Stimulated activated CD4-positive, alpha-beta T cell treated with anti-CD3 and anti-CD28 coated beads, TNF-alpha, amount 100 ng/mL, for 48 hours (primary cell): Measurements from ENCODE around the gene FKBP5.
A peak's percentile ranks its signal among the peaks of the same experiment; 100 is the strongest.
"Not testable (repeated sequence)": the region's sequence is repeated elsewhere in the genome, so short reads cannot be mapped to it uniquely, and the experiment has no call there.

Experiments
- DNase-seq, 3 donors: peaks; one replicate each; pipeline ENCODE4 v3.0.0-alpha.2; 2020; ENCODE audit warnings: low read depth in 3 of 3

The FKBP5 gene

DNA sequence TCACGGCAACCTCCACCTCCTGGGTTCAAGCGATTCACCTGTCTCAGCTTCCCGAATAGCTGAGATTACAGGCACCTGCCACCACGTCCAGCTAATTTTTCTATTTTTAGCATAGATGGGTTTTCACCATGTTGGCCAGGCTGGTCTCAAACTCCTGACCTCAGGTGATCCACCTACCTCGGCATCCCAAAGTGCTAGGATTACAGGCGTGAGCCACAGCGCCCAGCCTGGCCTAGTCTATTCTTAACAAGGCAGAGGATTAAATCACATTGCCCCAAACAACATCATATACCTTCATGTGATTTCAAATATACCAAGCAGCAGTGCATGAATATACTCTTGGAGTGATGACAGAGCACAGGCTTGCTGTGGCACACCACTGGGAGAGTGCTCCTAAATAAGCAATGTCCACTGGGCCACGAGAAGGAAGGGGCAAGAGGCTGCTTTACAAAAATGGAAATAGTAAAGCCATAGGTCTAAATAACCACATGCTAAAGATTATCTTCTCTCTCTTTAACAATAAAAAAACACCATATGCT, 99.4 kb downstream of the FKBP5 start:
- DNase-seq: no peak

- DNase-seq: no peak
These were observed 101.5 kb downstream of the FKBP5 start for GRCh38 chr6:35587167-35587566.

DNA sequence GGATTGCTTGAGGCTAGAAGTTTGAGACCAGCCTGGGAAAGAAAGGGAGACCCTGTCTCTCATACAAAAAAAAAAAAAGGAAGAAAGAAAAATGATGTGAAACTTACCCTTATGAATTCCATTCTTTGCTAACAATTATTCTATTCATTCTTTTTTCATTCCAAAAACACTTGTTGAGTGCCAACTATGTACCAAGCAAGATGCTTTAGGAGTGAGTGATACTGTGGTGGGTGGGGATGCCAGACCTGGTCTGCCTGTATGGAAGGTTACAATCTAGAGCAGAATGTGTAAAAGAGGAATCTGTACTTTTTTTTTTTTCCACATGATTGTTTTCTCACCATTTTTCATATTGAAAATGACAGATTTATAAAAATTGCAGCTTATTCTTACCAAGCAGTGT, 102.2 kb downstream of the FKBP5 start:
- DNase-seq: no peak

DNA sequence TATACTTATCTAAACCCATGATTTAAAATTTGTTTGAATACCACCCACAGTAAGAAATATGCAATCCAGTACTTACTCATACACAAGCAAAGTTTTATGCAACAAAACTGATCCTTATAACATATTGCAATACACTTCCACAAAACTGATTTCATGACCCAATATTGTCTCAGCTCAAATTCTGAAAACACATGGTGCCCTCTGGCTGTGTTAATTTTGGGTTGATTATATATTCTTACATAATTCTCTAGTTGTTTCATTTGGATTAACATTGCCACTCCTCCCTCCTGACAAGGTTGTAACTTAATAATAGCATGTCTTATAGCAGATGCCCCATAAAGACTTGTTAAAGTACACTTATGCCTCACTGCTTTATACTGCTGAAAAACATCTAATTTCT, 103.1 kb downstream of the FKBP5 start:
- DNase-seq: no peak

- DNase-seq: peak; percentile 34 to 63 (median 60)
These were observed 104.6 kb downstream of the FKBP5 start for GRCh38 chr6:35583893-35584688.

DNA sequence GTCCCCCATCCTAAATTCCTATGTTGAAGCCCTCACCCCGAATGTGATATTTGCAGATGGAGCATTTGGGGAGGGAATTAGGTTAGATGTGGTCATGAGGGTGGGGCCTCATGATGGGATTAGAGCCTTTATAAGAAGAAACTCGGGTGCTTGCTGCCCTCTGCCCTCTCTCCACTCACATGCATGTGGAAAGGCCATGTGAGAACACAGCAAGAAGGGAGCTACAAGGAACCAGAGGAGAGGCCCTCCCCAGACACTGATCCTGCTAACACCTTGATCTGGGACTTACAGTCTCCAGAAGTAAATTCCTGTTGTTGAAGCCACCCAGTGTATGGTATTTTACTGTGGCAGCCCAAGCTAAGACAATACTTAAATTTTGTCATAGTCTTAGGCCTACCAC, 106.4 kb downstream of the FKBP5 start:
- no peak for DNase-seq

DNA sequence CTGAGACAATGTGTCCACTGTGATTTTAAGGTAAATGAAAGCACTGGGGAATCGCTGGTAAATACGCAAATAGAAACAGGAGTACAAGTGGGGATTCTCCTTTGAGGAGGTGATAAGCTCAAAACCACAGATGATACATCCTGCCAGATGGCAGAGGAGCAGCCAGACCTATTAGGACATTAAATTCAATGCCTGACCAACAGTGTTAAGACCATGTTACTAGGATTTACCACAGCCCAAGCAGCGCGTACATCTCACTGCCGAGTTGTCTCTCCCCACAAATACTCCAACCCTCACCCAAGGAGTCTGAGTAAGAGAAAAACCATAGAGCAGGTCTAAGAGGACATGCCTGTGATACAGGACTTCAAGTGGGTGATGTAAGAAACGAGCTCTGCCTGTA, 107.1 kb downstream of the FKBP5 start:
- DNase-seq: no peak

DNA sequence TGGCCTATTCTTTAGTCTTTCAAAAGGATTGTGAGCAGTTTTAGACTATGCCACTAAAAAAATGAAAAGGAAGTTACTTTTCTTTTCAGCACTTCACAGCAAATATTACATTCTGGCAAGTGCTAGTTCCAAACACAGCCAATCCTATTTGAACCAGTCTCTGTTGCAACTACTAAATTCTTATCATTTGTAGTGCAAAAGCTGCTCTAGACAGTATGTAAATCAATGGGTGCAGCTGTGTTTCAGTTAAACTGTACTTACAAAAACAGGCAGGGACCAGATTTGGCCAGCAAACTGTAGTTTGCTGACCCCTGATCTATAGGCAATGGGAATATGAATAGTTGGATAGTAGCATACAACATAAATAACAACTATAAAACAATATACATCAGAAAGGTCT, 107.9 kb downstream of the FKBP5 start:
- DNase-seq: no peak

- DNase-seq: no peak
These were observed 112.0 kb downstream of the FKBP5 start for GRCh38 chr6:35576682-35577081.

DNA sequence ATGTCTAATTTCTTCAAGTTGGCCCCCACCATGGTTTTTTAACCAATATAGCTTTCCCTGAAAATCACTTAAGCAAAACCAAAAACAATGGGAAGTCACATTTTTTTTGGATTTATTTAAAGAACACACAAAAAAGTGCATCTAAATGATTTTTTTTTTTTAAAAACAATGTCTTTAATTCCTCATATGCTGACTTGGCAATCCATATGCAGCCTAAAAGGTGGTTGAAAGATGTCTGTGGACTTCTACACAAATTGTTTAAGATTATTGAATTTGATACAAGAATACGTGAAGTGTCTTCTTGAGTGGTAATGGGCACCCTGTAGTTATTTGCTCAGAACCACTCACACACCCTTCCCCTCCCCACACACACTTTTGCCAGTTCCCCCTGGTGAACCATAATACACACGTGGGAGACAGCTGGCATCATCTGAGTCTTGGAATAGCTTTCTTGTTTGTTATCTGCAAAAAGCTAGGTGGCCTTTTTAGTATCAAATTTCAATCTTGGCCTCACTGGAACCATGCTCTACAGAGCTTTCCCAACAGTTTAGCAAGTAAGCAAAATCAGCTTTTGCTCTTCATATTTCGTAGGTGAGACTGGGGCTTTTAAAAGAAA, 115.1 kb downstream of the FKBP5 start:
- DNase-seq: no peak

GRCh38 chr6:35570885-35571330, 117.8 kb downstream of the FKBP5 start:
- DNase-seq: not testable (repeated sequence)

DNA sequence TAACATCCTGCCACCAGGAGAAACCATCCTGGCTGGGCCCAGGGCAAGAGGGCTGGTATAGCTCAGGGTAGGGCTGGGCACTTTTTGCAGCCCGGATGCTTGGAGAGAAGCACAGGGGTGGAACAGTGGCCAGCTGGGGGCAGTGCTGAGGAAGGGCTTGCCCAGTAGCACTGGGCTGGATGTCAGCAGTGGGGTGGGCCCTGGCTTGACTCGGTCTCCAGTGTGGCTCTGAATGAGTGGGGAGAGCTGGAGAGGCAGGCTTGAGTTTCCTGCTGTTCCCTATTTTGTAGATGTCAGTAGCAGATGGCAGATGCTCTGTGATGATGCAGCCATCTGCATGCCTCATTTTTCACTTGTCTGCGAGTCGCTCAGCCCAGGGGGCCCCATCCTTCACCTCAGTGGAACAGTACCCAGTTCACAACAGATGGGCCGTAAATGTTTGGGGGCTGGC, 119.7 kb downstream of the FKBP5 start:
- DNase-seq: peak; percentile 8 to 38 (median 19)

DNA sequence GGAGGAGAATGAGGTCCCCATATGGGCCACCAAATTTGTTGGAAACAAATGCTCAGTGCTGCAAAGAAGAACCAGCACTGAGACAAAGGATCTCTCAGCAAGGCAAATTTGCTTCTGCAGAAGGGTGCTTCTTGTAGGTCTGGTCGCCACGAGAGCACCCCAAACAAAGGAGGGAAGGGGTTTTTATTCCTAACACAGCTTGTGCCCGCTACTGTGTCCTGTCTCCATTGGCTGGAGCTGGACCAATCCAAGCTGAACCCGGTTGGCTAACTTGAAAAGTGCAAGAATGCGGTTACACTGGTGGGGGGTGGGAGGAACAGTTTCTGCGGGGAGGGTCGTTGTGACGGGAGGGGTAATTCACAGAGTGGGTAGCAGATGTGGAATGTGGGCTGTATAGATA, 121.9 kb downstream of the FKBP5 start:
- DNase-seq: no peak

GRCh38 chr6:35564733-35565132, 124.0 kb downstream of the FKBP5 start:
- no peak for DNase-seq

DNA sequence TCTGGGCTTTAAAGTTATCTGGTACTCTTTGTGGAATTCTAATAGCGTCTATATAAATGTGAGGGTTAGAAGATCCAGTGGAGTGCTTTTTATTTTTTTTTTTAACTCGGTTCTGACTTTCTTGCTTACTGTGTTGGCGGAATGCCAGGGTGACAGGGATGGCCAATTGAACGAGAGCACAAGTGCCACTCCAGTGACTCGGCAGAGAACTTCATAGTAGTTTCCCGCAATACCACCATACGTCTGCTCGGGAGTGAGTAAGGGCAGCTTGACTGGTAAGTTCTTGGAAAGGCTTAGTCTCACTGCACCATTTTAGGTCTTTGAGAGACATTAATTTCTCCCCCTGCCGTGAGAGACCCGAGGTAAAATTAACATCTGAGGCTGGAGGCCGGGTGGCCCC, 126.7 kb downstream of the FKBP5 start:
- DNase-seq: no peak

DNA sequence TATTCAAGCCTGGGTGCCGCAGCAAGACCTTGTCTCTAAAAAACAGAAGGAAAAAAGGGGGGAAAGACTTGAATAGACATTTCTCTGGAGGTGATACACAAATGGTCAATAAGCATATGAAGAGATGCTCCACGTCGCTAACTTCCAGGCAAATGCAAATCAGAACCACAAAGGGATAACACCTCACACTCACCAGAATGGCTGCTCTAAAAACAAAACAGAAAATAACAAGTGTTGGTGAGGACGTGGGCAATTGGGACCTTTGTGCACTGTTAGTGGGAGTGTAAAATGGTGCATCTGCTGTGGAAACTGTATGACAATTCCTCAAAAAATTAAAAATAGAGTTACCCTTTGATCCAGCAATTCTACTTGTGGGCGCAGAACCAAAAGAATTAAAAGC, 127.6 kb downstream of the FKBP5 start:
- no peak for DNase-seq

- no peak for DNase-seq
These were observed 130.1 kb downstream of the FKBP5 start for GRCh38 chr6:35558571-35558970.

GRCh38 chr6:35557239-35557638, 131.5 kb downstream of the FKBP5 start:
- no peak for DNase-seq

DNA sequence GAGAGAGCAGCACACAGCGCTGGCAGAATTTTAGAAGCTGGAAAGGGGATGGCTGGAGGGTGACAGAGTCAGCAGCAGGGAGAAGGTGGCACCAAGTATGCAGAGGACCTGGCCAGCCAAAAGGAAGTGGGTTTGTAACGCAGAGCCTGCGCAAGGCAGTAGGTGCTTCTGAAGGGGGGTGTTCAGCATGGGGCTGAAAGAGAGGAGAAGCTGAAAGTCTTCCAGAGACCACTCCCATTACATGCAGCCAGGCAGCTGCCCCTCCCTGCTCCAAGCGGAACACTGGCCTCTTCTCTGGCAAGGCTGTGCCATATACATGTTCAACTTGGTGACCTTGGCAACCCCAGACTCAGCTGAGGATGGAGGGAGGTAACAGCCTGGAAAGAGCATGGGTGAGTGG, 133.9 kb downstream of the FKBP5 start:
- no peak for DNase-seq

GRCh38 chr6:35553315-35553714, 135.4 kb downstream of the FKBP5 start:
- DNase-seq: no peak

DNA sequence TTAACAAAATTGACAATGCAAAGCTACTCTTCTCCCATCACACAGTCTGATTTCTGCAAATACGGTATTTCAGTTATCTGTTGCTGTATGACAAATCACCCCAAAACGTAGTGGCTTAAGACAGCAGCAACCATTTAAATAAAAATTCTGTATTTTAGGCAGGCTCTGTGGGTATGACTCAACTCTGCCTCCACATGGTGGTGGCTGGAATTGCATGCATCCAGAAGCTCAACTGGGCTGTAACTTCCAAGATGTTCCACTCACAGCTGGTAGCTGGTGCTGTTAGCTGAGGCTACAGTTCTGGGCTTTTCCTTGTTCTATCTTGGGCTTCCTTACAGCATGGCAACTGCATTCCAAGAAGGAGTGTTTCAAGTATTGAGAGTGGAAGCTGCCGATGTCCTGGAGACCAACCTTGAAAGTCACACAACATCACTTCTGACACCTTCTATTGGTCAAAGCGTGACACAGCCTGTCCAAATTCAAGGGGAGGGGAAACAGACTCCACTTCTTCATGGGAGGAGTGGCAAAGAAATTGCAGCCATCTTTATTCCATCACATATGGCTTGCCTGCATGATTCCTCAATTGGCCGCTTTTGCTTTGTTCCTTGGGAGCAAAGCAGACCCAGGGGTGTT, 136.3 kb downstream of the FKBP5 start:
- peak; percentile 44 to 53 (median 46) for DNase-seq

- DNase-seq: no peak
These were observed 138.3 kb downstream of the FKBP5 start for GRCh38 chr6:35550437-35550836.

DNA sequence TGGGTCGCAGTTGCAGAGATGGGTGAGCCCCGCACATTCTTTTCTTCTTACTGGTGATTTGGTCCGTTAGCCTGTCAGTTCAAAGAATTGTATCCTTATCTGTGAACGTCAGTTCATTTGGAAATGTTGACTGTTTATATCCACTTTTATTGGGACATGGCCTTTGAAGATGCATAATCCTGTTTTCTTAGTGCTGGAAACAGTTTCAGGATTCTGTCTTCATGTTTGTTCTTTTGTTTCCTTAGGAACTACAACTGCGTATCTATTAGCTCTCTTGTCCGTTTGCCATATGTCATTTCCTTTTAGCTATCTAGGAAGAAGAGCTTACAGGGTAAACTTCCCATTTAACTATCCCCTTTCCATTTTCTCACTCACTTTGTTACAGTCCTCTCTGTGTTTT, 141.0 kb downstream of the FKBP5 start:
- no peak for DNase-seq
